Hematopoietic multipotent progenitor cell treated with erythropoietin and hydrocortisone succinate and interleukin-3 and kit ligand, for 4 days (in vitro differentiated cells): Measurements from ENCODE around the gene KDM4C.
A peak's percentile ranks its signal among the peaks of the same experiment; 100 is the strongest.
"Not testable (repeated sequence)": the region's sequence is repeated elsewhere in the genome, so short reads cannot be mapped to it uniquely, and the experiment has no call there.

Experiments
- DNase-seq: peaks from one replicate; pipeline ENCODE4 v3.0.0-alpha.2; 2015

Gene KDM4C

GRCh38 chr9:6986141-6986815 is 228.5 kb downstream of the KDM4C start:
- DNase-seq = no peak

DNA sequence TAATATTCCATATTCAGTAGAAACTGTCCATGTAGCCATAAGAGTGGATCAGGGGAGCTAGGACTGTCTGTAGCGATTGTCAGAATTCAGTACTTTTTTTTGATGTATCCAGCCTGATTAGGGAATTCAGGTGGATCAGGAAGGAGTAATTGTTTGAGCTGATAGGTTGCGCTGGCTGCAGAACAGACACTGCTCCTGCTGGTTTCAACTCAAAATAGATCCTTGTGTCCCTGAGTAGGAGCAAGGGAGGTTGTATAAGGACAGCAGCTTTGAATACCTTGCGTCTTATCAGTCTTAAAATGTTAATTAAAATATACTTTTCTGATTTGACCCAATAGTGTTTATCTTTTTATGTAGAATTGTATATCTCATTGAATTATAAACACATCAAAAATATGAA is 229.6 kb downstream of the KDM4C start:
- DNase-seq = no peak

- DNase-seq = no peak
These were observed 233.6 kb downstream of the KDM4C start for GRCh38 chr9:6991418-6991817.

DNA sequence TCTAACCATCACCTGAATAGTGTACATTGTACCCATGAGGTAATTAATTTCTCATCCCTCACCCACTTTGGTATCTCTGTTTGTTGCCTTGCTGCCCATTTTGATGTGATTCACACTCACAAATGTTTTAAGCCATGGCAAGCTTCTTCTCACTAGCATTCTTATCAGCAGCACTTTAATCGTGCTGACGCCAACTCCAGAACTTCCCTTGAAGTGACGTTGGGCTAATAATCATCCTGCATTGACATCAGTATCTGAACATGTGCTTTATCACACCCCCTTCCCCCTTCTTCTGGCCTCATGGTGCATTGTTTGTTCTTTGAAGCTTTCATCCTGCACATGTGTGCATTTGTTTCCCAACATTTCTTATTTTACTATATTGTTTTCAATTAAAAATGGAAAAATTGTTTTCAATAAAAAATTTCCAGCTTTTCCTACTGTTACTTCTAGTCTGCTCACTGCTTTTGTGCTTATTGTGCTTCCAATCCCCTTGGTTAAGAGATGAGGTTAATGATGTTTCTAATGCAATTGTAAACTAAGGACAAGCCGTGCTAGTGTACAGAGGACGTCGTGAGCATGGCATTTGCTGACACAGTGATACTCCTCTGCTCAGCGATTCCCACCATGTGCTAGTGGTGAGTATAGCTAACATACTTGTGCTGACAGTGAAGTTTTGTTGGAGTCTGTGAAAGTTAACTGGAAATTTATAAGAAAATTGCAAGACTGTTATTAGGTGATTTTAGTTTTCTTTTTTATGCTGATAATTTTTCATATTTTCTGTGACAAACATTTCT is 238.5 kb downstream of the KDM4C start:
- no peak for DNase-seq

GRCh38 chr9:6997330-6997729 is 239.6 kb downstream of the KDM4C start:
- no peak for DNase-seq

DNA sequence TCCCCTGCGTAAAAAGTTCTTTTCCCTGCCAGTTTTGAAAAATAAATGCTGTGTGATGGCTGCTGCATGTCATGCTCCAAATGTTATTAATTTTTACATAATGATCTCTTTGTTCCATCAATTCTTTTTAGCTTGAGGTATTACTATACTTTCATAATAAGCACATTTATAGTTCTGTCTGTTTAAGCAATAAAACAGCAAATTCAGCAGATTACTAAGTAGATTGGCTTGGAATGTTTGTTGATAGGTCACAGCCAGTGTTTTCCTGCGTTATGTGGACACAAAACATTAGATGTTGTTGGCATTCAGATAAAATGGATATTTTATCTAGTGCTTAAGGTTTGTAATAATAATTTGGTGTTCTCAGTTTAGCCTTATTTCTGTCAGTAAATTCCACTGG is 242.0 kb downstream of the KDM4C start:
- no peak for DNase-seq

DNA sequence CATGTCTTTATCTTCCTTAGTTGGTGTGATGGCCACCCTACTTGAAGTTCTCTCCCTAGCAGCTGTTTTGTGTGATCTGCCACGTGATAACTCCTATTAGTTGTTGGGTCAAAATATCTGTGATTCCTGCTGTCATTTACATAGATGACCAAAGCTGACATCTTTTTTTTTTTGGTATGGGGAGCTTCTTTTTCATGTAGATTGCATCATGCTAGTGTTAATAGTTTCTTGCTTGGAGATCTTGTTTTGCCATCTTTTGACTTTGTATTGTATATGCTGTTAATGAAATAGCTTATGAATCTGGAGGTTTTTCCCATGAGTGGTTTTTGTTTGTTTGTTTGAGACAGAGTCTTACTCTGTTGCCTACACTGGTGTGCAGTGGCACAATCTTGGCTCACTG is 243.8 kb downstream of the KDM4C start:
- DNase-seq = no peak

DNA sequence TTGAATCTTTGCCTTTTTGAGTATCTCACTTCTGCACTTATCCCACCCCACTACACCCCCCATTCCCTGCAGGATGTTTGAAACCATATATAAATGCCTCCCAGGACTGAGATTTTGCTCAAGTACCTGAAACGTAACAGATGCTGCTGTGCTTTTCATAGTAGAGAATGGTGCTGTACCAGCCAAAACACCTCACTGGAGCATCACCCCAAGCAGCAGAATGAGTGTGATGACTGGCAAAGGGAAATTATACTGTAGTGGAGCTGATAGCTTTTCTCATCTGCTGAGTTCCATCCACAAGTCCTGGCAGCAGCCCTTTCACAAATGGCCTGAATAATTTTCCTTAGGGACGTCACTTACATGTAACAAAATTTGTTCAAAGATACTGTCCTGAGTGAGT is 246.1 kb downstream of the KDM4C start:
- no peak for DNase-seq

DNA sequence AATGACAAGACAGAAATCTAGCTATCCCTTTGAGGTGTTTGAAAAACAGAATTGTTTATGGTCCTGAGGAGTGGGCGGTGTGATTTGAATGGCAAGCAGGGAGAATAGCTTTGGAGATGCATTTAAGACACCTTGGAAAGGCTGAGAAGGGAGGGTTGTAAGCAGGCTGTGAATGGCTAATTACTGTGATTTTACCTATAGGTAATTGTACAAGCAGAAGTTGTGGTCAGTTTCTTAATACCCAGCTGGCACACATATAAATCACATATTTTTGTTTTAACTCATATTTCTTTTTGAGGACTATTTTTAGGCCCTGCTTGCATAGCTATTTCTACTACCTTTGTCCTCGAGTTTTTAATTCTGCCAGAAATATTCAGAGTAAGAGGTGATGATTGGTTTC is 248.6 kb downstream of the KDM4C start:
- no peak for DNase-seq

DNA sequence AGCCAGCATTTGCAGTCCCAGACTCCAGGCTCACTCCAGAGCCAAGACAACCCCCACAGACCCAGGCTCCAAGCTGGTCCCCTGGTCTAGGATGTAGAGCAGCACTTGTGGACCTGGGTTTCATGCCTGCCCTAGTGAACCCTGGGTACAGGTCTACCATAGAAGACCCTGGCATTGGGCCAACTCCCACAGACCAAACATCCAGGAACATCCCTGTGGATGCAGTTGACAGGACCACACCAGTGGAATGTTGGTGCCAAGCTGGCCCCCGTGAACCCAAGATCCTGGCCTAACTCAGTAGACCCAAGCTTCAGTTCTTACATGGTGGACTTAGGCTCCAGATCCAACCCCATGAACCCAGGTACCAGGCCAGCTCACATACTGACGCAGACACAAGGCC is 250.6 kb downstream of the KDM4C start:
- no peak for DNase-seq

- DNase-seq = no peak
These were observed 251.3 kb downstream of the KDM4C start for GRCh38 chr9:7009065-7009464.

DNA sequence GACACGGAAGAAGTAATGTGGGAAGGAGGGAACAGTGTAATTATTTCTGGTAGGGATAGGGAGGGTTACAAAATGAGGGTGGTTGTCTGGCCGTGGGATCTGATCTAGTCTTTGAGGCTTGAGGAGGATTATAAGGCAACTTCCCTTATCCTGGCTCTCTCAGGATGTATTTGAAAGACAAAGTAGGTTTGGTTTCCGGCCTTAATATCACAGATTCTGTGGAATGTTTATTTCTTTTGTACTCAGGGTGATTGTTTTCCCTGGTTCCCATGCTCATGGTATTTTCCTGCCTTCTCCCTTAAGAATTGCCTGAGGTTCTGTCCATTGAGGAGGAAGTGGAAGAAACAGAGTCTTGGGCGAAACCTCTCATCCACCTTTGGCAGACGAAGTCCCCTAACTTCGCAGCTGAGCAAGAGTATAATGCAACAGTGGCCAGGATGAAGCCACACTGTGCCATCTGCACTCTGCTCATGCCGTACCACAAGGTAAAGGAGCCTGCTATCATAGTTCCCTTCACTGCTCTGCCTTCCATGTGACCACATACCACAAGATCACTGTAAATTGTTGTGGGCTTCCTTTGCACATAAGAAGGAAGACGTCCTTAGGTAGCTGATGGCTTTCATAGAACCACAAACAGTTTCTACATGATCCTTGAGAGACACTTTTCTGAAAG is 253.8 kb downstream of the KDM4C start:
- peak; percentile 85 for DNase-seq

GRCh38 chr9:7027996-7028395 is 270.2 kb downstream of the KDM4C start:
- no peak for DNase-seq

- DNase-seq = no peak
These were observed 270.8 kb downstream of the KDM4C start for GRCh38 chr9:7028591-7028990.

DNA sequence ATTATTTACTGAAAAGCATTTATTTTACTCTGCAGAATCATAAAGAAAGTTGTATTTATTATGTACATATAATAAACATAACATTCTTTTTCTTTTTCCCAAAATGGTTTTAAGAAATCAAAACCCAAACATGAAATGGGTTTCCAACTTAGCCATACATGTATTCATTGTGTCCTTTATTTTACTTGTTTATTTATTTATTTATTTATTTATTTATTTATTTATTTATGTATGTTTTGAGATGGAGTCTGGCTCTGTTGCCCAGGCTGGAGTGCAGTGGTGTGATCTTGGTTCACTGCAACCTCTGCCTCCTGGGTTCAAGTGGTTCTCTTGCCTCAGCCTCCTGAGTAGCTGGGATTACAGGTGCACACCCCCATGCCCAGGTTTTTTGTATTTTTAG is 273.2 kb downstream of the KDM4C start:
- not testable (repeated sequence) for DNase-seq

GRCh38 chr9:7033076-7034045 is 275.6 kb downstream of the KDM4C start:
- DNase-seq = peak; percentile 10

- DNase-seq = no peak
These were observed 279.4 kb downstream of the KDM4C start for GRCh38 chr9:7037176-7037575.

DNA sequence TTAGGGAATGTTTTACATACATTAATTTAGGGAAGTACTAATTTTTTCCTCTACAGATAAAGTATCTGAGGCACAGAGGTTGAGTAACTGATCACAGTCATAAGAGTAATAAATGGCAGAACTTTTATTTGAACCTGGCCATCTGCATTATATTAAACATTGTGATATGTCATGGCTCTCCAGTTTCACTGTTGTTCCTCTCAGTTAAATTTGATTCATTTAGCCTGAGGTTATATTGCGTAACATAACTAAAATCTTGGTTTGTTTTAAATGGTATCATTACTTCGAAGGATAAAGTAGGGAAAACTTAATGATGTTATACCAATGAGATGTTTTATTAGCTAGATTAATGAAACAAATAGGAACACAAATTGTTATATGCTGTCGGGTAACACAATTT is 284.4 kb downstream of the KDM4C start:
- DNase-seq = no peak

GRCh38 chr9:7045361-7045760 is 287.6 kb downstream of the KDM4C start:
- DNase-seq = no peak

GRCh38 chr9:7051711-7052110 is 293.9 kb downstream of the KDM4C start:
- DNase-seq = no peak

- DNase-seq = no peak
These were observed 296.1 kb downstream of the KDM4C start for GRCh38 chr9:7053903-7054302.

GRCh38 chr9:7055171-7055903 is 297.6 kb downstream of the KDM4C start:
- DNase-seq = peak; percentile 63
